H9 (cell line): Measurements from ENCODE around the gene C20orf173. TPM values are rescaled to one million over a fixed set of nuclear protein-coding genes. Genes with fewer than 3 reads are reported as not detected.

Experiments
- DNase-seq: peaks from one replicate; pipeline ENCODE4 v3.0.0-alpha.2; 2017
- H2AFZ ChIP-seq: one replicate; pipeline ENCODE4 v1.6.1; 2013; ENCODE audit warnings: mild to moderate bottlenecking, low read length, control low read depth, moderate library complexity
- H2AK5ac ChIP-seq: 2 replicates; pipeline ENCODE4 v1.6.1; 2013; ENCODE audit warnings: low read length, control low read depth, mixed read lengths; ENCODE audit not compliant: insufficient read length
- H2BK120ac ChIP-seq: one replicate; pipeline ENCODE4 v1.6.1; 2013; ENCODE audit warnings: low read depth, mild to moderate bottlenecking, low read length, control low read depth, inconsistent platforms; ENCODE audit not compliant: poor library complexity, severe bottlenecking
- H2BK12ac ChIP-seq: 2 replicates; pipeline ENCODE4 v1.6.1; 2013; ENCODE audit warnings: low read length, control low read depth, mixed read lengths, low read depth; ENCODE audit not compliant: insufficient read length
- H2BK15ac ChIP-seq: 2 replicates; pipeline ENCODE4 v1.6.1; 2013; ENCODE audit warnings: low read depth, low read length, control low read depth
- H2BK20ac ChIP-seq: one replicate; pipeline ENCODE4 v1.6.1; 2013; ENCODE audit warnings: low read depth, mild to moderate bottlenecking, low read length, control low read depth, inconsistent platforms; ENCODE audit not compliant: poor library complexity, severe bottlenecking
- H2BK5ac ChIP-seq: 2 replicates; pipeline ENCODE4 v1.6.1; 2013; ENCODE audit warnings: low read length, control low read depth, mixed read lengths; ENCODE audit not compliant: insufficient read length
- H3K14ac ChIP-seq: 2 replicates; pipeline ENCODE4 v1.6.1; 2013; ENCODE audit warnings: low read length, control low read depth; ENCODE audit not compliant: insufficient read depth
- H3K18ac ChIP-seq: 2 replicates; pipeline ENCODE4 v1.6.1; 2013; ENCODE audit warnings: low read depth, mild to moderate bottlenecking, mixed read lengths, low read length, control low read depth; ENCODE audit not compliant: insufficient read length
- H3K23ac ChIP-seq: 2 replicates; pipeline ENCODE4 v1.6.1; 2013; ENCODE audit warnings: low read length, control low read depth, mixed read lengths, low read depth; ENCODE audit not compliant: insufficient read length
- H3K23me2 ChIP-seq: 2 replicates; pipeline ENCODE4 v1.6.1; 2013; ENCODE audit warnings: low read depth, mild to moderate bottlenecking, mixed read lengths, low read length, control low read depth; ENCODE audit not compliant: insufficient read length, poor library complexity, severe bottlenecking
- H3K27ac ChIP-seq: 2 replicates; pipeline ENCODE4 v1.5.1; 2013; ENCODE audit warnings: low read length, control low read depth, mixed read lengths, low read depth; ENCODE audit not compliant: insufficient read length
- H3K27me3 ChIP-seq: 2 replicates; pipeline ENCODE4 v1.6.1; 2013; ENCODE audit warnings: low read length, control low read depth, inconsistent platforms; ENCODE audit not compliant: insufficient read depth
- H3K4ac ChIP-seq: 2 replicates; pipeline ENCODE4 v1.6.1; 2013; ENCODE audit warnings: low read depth, mild to moderate bottlenecking, control low read depth, inconsistent platforms, low read length, moderate library complexity
- H3K4me1 ChIP-seq: 2 replicates; pipeline ENCODE4 v1.6.1; 2013; ENCODE audit warnings: low read length, control low read depth, inconsistent platforms; ENCODE audit not compliant: insufficient read depth
- H3K4me2 ChIP-seq: 2 replicates; pipeline ENCODE4 v1.6.1; 2013; ENCODE audit warnings: low read length, control low read depth, mixed read lengths; ENCODE audit not compliant: insufficient read length, insufficient read depth
- H3K56ac ChIP-seq: 2 replicates; pipeline ENCODE4 v1.6.1; 2013; ENCODE audit warnings: low read depth, mild to moderate bottlenecking, mixed read lengths, low read length, control low read depth; ENCODE audit not compliant: insufficient read length
- H3K79me1 ChIP-seq: 2 replicates; pipeline ENCODE4 v1.6.1; 2013; ENCODE audit warnings: low read depth, mild to moderate bottlenecking, moderate library complexity, low read length, control low read depth, inconsistent platforms; ENCODE audit not compliant: insufficient read depth, poor library complexity, severe bottlenecking
- H3K79me2 ChIP-seq: 2 replicates; pipeline ENCODE4 v1.6.1; 2013; ENCODE audit warnings: low read length, control low read depth, inconsistent platforms; ENCODE audit not compliant: insufficient read depth
- H3K9ac ChIP-seq: 2 replicates; pipeline ENCODE4 v1.6.1; 2013; ENCODE audit warnings: low read length, control low read depth, mixed read lengths; ENCODE audit not compliant: insufficient read length; ENCODE audit errors: extremely low read depth
- H3K9me3 ChIP-seq: one replicate; pipeline ENCODE4 v1.6.1; 2013; ENCODE audit warnings: low read depth, low read length, inconsistent platforms; ENCODE audit not compliant: control insufficient read depth
- H3T11ph ChIP-seq: one replicate; pipeline ENCODE4 v1.6.1; 2013; ENCODE audit warnings: mild to moderate bottlenecking, low read length, control low read depth, inconsistent platforms
- H4K20me1 ChIP-seq: one replicate; pipeline ENCODE4 v1.6.1; 2013; ENCODE audit not compliant: control insufficient read depth, insufficient read length, insufficient read depth
- H4K5ac ChIP-seq: 2 replicates; pipeline ENCODE4 v1.6.1; 2013; ENCODE audit warnings: low read depth, mild to moderate bottlenecking, mixed read lengths, low read length, control low read depth; ENCODE audit not compliant: insufficient read length
- H4K8ac ChIP-seq: replicated peaks from 2 replicates; pipeline ENCODE4 v1.6.1; 2013; ENCODE audit warnings: low read length, control low read depth, mixed read lengths, low read depth; ENCODE audit not compliant: insufficient read length
- H4K91ac ChIP-seq: 2 replicates; pipeline ENCODE4 v1.6.1; 2013; ENCODE audit warnings: low read depth, mild to moderate bottlenecking, moderate library complexity, mixed read lengths, low read length, control low read depth; ENCODE audit not compliant: insufficient read length
- H3K27ac Mint-ChIP-seq, 3 experiments: 2 replicates in 2 of 3; 3 replicates in 1 of 3; pipeline ENCODE4 v1.8.0; 2020 to 2021; ENCODE audit warnings: mixed read lengths in 3 of 3, mild to moderate bottlenecking in 1 of 3, moderate library complexity in 1 of 3
- H3K27me3 Mint-ChIP-seq: 2 replicates; pipeline ENCODE4 v1.8.0; 2021; ENCODE audit warnings: low read depth, mild to moderate bottlenecking, moderate library complexity, mixed read lengths
- H3K36me3 Mint-ChIP-seq, 3 experiments: 2 replicates in 2 of 3; 3 replicates in 1 of 3; pipeline ENCODE4 v1.8.0; 2020 to 2021; ENCODE audit warnings: low read depth in 3 of 3, mixed read lengths in 3 of 3; ENCODE audit not compliant: insufficient read depth in 1 of 3
- H3K4me1 Mint-ChIP-seq, 2 experiments: 2 replicates each; pipeline ENCODE4 v1.8.0; 2020; ENCODE audit warnings: mixed read lengths in 2 of 2
- H3K4me3 Mint-ChIP-seq, 2 experiments: 2 replicates in 1 of 2; 3 replicates in 1 of 2; pipeline ENCODE4 v1.8.0; 2020 to 2021; ENCODE audit warnings: mild to moderate bottlenecking in 2 of 2, mixed read lengths in 2 of 2, moderate library complexity in 1 of 2
- H3K9me3 Mint-ChIP-seq, 2 experiments: 2 replicates in 1 of 2; 3 replicates in 1 of 2; pipeline ENCODE4 v1.8.0; 2020; ENCODE audit warnings: mild to moderate bottlenecking in 2 of 2, mixed read lengths in 2 of 2, moderate library complexity in 1 of 2
- CTCF ChIP-seq: fragments of 200-600 bp; sonication (generic); conservative IDR thresholded peaks from 3 replicates; pipeline ENCODE4 v1.8.0; 2021; ENCODE audit warnings: antibody characterized with exemption, mild to moderate bottlenecking
- WGBS: extraction: QIAGEN DNeasy Blood & Tissue Kit; methylation state at CpG from one replicate; pipeline ENCODE4 v1.1.7; 2013; ENCODE audit warnings: missing lambda C conversion rate, low lambda C conversion rate, mixed read lengths; ENCODE audit not compliant: insufficient read length; ENCODE audit errors: extremely low coverage; 5-methylcytosine and 5-hydroxymethylcytosine counted together
- total RNA-seq: library from RNA; stranded (reverse); gene quantifications from 2 replicates; pipeline ENCODE4 v1.2.1, GENCODE V29; 2021

C20orf173 gene
- total RNA-seq, 1 experiment from 2014 or later = not detected

GRCh38 chr20:35544436-35544835 lies 15.0 kb upstream of the C20orf173 start:
- H4K91ac ChIP-seq = no peak overlapping the region
- no peaks in the 10 kb centered on the region for H3K27me3 ChIP-seq
- no peak overlapping the region for H3K27ac ChIP-seq
- H4K8ac ChIP-seq = no peak overlapping the region
- H3K23me2 ChIP-seq = peaks cover 10% of the 10 kb centered on the region
- H3K56ac ChIP-seq = no peak overlapping the region
- peaks cover 10 to 33% (median 26%) of the 10 kb centered on the region in 3 experiments for H3K36me3 Mint-ChIP-seq
- no peak overlapping the region for H2AK5ac ChIP-seq
- no peaks in the 10 kb centered on the region for H3K79me1 ChIP-seq
- H3K9ac ChIP-seq = no peak overlapping the region
- peaks cover 2% of the 10 kb centered on the region; the same call in 1 of the 2 replicates for H3K4me1 ChIP-seq
- H2BK20ac ChIP-seq = no peak overlapping the region
- no peak overlapping the region for H3K4me2 ChIP-seq
- no peak for TF ChIP-seq CTCF
- H3K4ac ChIP-seq = no peak overlapping the region
- no peak overlapping the region for H3K4me3 Mint-ChIP-seq
- H3K9me3 Mint-ChIP-seq = no peaks in the 10 kb centered on the region
- H3K14ac ChIP-seq = no peak overlapping the region
- no CpG with 5 or more reads among the region's 16 CpGs for WGBS
- H3K9me3 ChIP-seq = no peaks in the 10 kb centered on the region
- no peak overlapping the region for H2BK5ac ChIP-seq
- no peak for DNase-seq
- no peak overlapping the region for H2BK12ac ChIP-seq
- H2BK15ac ChIP-seq = no peak overlapping the region
- H3T11ph ChIP-seq = no peak overlapping the region
- H3K27me3 Mint-ChIP-seq = no peaks in the 10 kb centered on the region
- no peak overlapping the region for H2AFZ ChIP-seq
- no peak overlapping the region for H3K27ac Mint-ChIP-seq
- H4K5ac ChIP-seq = no peak overlapping the region
- no peak overlapping the region for H3K18ac ChIP-seq
- H3K23ac ChIP-seq = no peak overlapping the region
- peaks cover 15 to 20% of the 10 kb centered on the region in 2 experiments for H3K4me1 Mint-ChIP-seq
- no peak overlapping the region for H2BK120ac ChIP-seq
- H3K79me2 ChIP-seq = no peaks in the 10 kb centered on the region
- no peaks in the 10 kb centered on the region for H4K20me1 ChIP-seq
